Caco-2 (cell line): Measurements from ENCODE around the gene ZGRF1. TPM values are rescaled to one million over a fixed set of nuclear protein-coding genes. Genes with fewer than 3 reads are reported as not detected.
A peak's percentile ranks its signal among the peaks of the same experiment; 100 is the strongest.

Experiments
- BruUV-seq: library from RNA; stranded (reverse); fragments of 400-500 nt; replicated peaks from 2 replicates; lab custom pipeline; 2021; lab: Mats Ljungman, UMichigan
- CTCF ChIA-PET: fragments of 300-600 bp; sonication (Branson Sonifier 250); formaldehyde crosslinking; loops from one replicate; lab custom pipeline; 2022; ENCODE audit warnings: antibody characterized with exemption; lab: Charles Lee
- POLR2A ChIA-PET: fragments of 300-600 bp; sonication (Branson Sonifier 250); formaldehyde crosslinking; loops from one replicate; lab custom pipeline; 2022; ENCODE audit warnings: antibody characterized with exemption; lab: Charles Lee
- DNase-seq, 2 experiments: peaks; one replicate each; pipeline versions ENCODE4 v3.0.0 to v3.0.0-alpha.2; 2020 to 2022
- H3K27me3 ChIP-seq: replicated peaks from 2 replicates; pipeline ENCODE4 v1.6.0; 2011; ENCODE audit warnings: low read length; ENCODE audit not compliant: control insufficient read depth, insufficient read depth
- H3K36me3 ChIP-seq: 2 replicates; pipeline ENCODE4 v1.5.1; 2011; ENCODE audit warnings: low read length; ENCODE audit not compliant: control insufficient read depth, insufficient read depth
- H3K4me1 ChIP-seq: fragments of 250-450 bp; sonication (Bioruptor Pico); 2 replicates; pipeline ENCODE4 v1.5.1; 2020; ENCODE audit warnings: mild to moderate bottlenecking
- H3K4me3 ChIP-seq: 2 replicates; pipeline ENCODE4 v1.5.1; 2011; ENCODE audit warnings: low read depth, mild to moderate bottlenecking, control low read depth, low read length
- H3K9me3 ChIP-seq: fragments of 250-450 bp; sonication (Bioruptor Pico); 2 replicates; pipeline ENCODE4 v1.5.1; 2020; ENCODE audit warnings: mild to moderate bottlenecking, moderate library complexity
- H3K27ac Mint-ChIP-seq: one replicate; pipeline ENCODE4 v1.8.0; 2022; ENCODE audit warnings: mixed read lengths; ENCODE audit not compliant: unreplicated experiment
- H3K27me3 Mint-ChIP-seq: one replicate; pipeline ENCODE4 v1.8.0; 2022; ENCODE audit warnings: mixed read lengths; ENCODE audit not compliant: insufficient read depth, unreplicated experiment
- H3K36me3 Mint-ChIP-seq: one replicate; pipeline ENCODE4 v1.8.0; 2022; ENCODE audit warnings: mild to moderate bottlenecking, mixed read lengths; ENCODE audit not compliant: insufficient read depth, unreplicated experiment
- H3K4me1 Mint-ChIP-seq: one replicate; pipeline ENCODE4 v1.8.0; 2022; ENCODE audit warnings: low read depth, mixed read lengths; ENCODE audit not compliant: unreplicated experiment
- H3K4me3 Mint-ChIP-seq: one replicate; pipeline ENCODE4 v1.8.0; 2022; ENCODE audit warnings: mild to moderate bottlenecking, moderate library complexity, mixed read lengths; ENCODE audit not compliant: unreplicated experiment
- H3K9me3 Mint-ChIP-seq: one replicate; pipeline ENCODE4 v1.8.0; 2022; ENCODE audit warnings: mixed read lengths; ENCODE audit not compliant: unreplicated experiment
- CTCF ChIP-seq, 2 experiments: fragments of 200-600 bp in 1 of 2; IDR thresholded peaks; 1 replicate in 1 of 2; 2 replicates in 1 of 2; pipeline versions ENCODE4 v1.5.1 to v1.8.0; 2011 to 2022; ENCODE audit warnings: antibody characterized with exemption in 1 of 2, control low read depth in 1 of 2, inconsistent platforms in 1 of 2, low read depth in 1 of 2, low read length in 1 of 2, mild to moderate bottlenecking in 1 of 2, moderate library complexity in 1 of 2; ENCODE audit not compliant: insufficient read depth in 1 of 2, severe bottlenecking in 1 of 2, unreplicated experiment in 1 of 2
- intact Hi-C: fragments of 100-400 bp; cut with micrococcal nuclease; formaldehyde crosslinking; loops from one replicate; pipeline ENCODE4 v1.10.0; 2022; ENCODE audit not compliant: unreplicated experiment
- total RNA-seq: library from RNA; stranded (reverse); gene quantifications from 2 replicates; pipeline ENCODE4 v1.2.3, GENCODE V29; 2022

Gene ZGRF1
- total RNA-seq, 1 experiment from 2014 or later: 14.7 TPM

- BruUV-seq: no TSS peak
- H3K27me3 Mint-ChIP-seq: peaks cover 50% of the 10 kb centered on the region
- H3K36me3 Mint-ChIP-seq: no peaks in the 10 kb centered on the region
- H3K27ac Mint-ChIP-seq: no peak overlapping the region
- Histone ChIP-seq H3K9me3 (no peaks in the 10 kb centered on the region), H3K36me3 (no peaks in the 10 kb centered on the region), H3K27me3 (peaks cover 6% of the 10 kb centered on the region), H3K4me1 (peaks cover 9% of the 10 kb centered on the region; the same call in 1 of the 2 replicates), H3K4me3 (no peak overlapping the region)
- ChIA-PET POLR2A (no interaction called here), CTCF (interaction anchor here (1.3 kb wide), 1 partner anchor 247 kb away, joined by 3 read pairs; no protein-coding TSS in a partner anchor)
- H3K4me1 Mint-ChIP-seq: peaks cover 12% of the 10 kb centered on the region
- no peak for DNase-seq
- TF ChIP-seq CTCF (IDR thresholded peaks at IDR 0.05; ENCODE audit: insufficient read depth in 1 of 2, low read depth in 1 of 2, low read length in 1 of 2, severe bottlenecking in 1 of 2, unreplicated experiment in 1 of 2): no peak
- no peak overlapping the region for H3K4me3 Mint-ChIP-seq
- intact Hi-C loops: no loop called here
- H3K9me3 Mint-ChIP-seq: no peaks in the 10 kb centered on the region
Observed at GRCh38 chr4:112518675-112519074, 118.0 kb downstream of the ZGRF1 start.

DNA sequence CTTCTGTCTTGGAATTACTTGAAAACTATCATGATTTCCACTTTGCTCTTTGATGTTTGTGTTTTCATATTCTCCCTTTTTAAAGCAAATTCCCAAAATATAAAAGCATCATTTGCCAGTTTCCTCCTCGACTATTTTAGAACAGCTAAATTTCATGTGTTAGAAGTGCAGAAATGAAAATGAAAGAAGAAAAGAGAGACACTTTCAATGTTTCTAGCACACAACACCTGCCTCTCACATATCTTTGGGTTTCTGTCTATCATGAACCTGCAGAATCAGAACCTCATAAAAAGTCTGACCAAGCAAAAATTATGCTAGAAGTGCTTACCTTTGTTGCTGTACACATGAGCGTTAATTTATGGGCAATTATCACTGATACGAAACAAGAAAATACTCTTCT is 118.8 kb downstream of the ZGRF1 start:
- H3K9me3 Mint-ChIP-seq: no peaks in the 10 kb centered on the region
- no peak overlapping the region for H3K4me3 Mint-ChIP-seq
- no peak for DNase-seq
- Histone ChIP-seq H3K36me3 (no peaks in the 10 kb centered on the region), H3K4me1 (peaks cover 9% of the 10 kb centered on the region; the same call in 1 of the 2 replicates), H3K4me3 (no peak overlapping the region), H3K27me3 (peaks cover 6% of the 10 kb centered on the region), H3K9me3 (no peaks in the 10 kb centered on the region)
- H3K27me3 Mint-ChIP-seq: peaks cover 51% of the 10 kb centered on the region
- intact Hi-C loops: no loop called here
- BruUV-seq: no TSS peak
- H3K27ac Mint-ChIP-seq: no peak overlapping the region
- CTCF ChIA-PET: interaction anchor here (1.3 kb wide), 1 partner anchor 247 kb away, joined by 3 read pairs; no protein-coding TSS in a partner anchor
- TF ChIP-seq CTCF (IDR thresholded peaks at IDR 0.05; ENCODE audit: insufficient read depth in 1 of 2, low read depth in 1 of 2, low read length in 1 of 2, severe bottlenecking in 1 of 2, unreplicated experiment in 1 of 2): no peak
- peaks cover 12% of the 10 kb centered on the region for H3K4me1 Mint-ChIP-seq
- POLR2A ChIA-PET: no interaction called here
- H3K36me3 Mint-ChIP-seq: no peaks in the 10 kb centered on the region

- BruUV-seq: no TSS peak
- no peak overlapping the region for H3K4me3 ChIP-seq
- H3K36me3 Mint-ChIP-seq: no peaks in the 10 kb centered on the region
- peaks cover 12% of the 10 kb centered on the region for H3K4me1 Mint-ChIP-seq
- H3K4me3 Mint-ChIP-seq: peak overlapping the region; percentile 0
- peaks cover 6% of the 10 kb centered on the region for H3K27me3 ChIP-seq
- TF ChIP-seq CTCF (IDR thresholded peaks at IDR 0.05; ENCODE audit: insufficient read depth in 1 of 2, low read depth in 1 of 2, low read length in 1 of 2, severe bottlenecking in 1 of 2, unreplicated experiment in 1 of 2): no peak
- H3K36me3 ChIP-seq: no peaks in the 10 kb centered on the region
- ChIA-PET POLR2A (no interaction called here), CTCF (no interaction called here)
- peaks cover 55% of the 10 kb centered on the region for H3K27me3 Mint-ChIP-seq
- intact Hi-C loops: no loop called here
- H3K4me1 ChIP-seq: peaks cover 9% of the 10 kb centered on the region; the same call in 1 of the 2 replicates
- no peaks in the 10 kb centered on the region for H3K9me3 ChIP-seq
- H3K27ac Mint-ChIP-seq: no peak overlapping the region
- no peak for DNase-seq
- no peaks in the 10 kb centered on the region for H3K9me3 Mint-ChIP-seq
Observed at GRCh38 chr4:112517067-112517634, 119.6 kb downstream of the ZGRF1 start.
